Testis (tissue), 3 donors: ENCODE results near the gene HIPK2. TPM values are rescaled to one million over a fixed set of nuclear protein-coding genes. Genes with fewer than 3 reads are reported as not detected.

Source experiments
- DNase-seq: peaks from one replicate; pipeline ENCODE4 v3.0.0-alpha.2; 2019
- H3K27ac ChIP-seq, 2 donors: fragments of 200-600 bp; sonication (generic); one replicate each; pipeline ENCODE4 v1.5.1; 2019
- H3K27me3 ChIP-seq: fragments of 200-600 bp; sonication (generic); one replicate; pipeline ENCODE4 v1.5.1; 2019
- H3K36me3 ChIP-seq: fragments of 200-600 bp; sonication (generic); one replicate; pipeline ENCODE4 v1.5.1; 2017; ENCODE audit warnings: low read depth; ENCODE audit errors: missing control alignments
- H3K4me1 ChIP-seq: fragments of 200-600 bp; sonication (generic); one replicate; pipeline ENCODE4 v1.5.1; 2019
- H3K4me3 ChIP-seq, 2 donors: fragments of 200-600 bp; sonication (generic); one replicate each; pipeline ENCODE4 v1.5.1; 2017 to 2019
- H3K9me3 ChIP-seq: fragments of 200-600 bp; sonication (generic); one replicate; pipeline ENCODE4 v1.5.1; 2017
- CTCF ChIP-seq, 3 experiments: fragments of 450-650 bp in 2 of 3; fragments of 200-600 bp in 1 of 3; sonication (generic) in 1 of 3; IDR thresholded peaks; one replicate each; pipeline ENCODE4 v1.5.1; 2016 to 2019; ENCODE audit warnings: antibody characterized with exemption in 3 of 3, mild to moderate bottlenecking in 2 of 3, moderate library complexity in 1 of 3
- POLR2A ChIP-seq: fragments of 450-650 bp; IDR thresholded peaks from one replicate; pipeline ENCODE4 v1.6.1; 2017; ENCODE audit warnings: antibody characterized with exemption, mild to moderate bottlenecking, moderate library complexity
- WGBS, 2 donors: methylation state at CpG; one replicate each; pipeline ENCODE4 v1.1.5; 2018; 5-methylcytosine and 5-hydroxymethylcytosine counted together
- intact Hi-C: fragments of 100-400 bp; cut with DNase I; formaldehyde crosslinking; loops from one replicate; pipeline ENCODE4 v1.15.1; 2023; ENCODE audit warnings: low total_unique reads
- polyA plus RNA-seq: library from polyadenylated mRNA; stranded (reverse); fragments of 350-450 nt; fragmentation: Illumina TruSeq; extraction: RNeasy Lipid Tissue Mini Kit (QIAGEN cat#74804); gene quantifications from one replicate; pipeline ENCODE4 v1.2.3, GENCODE V29; 2014; ENCODE audit warnings: low read depth, low replicate concordance; ENCODE audit not compliant: insufficient read depth
- total RNA-seq, 2 donors: library from RNA; depleted of rRNA; stranded (reverse); fragments of >200 nt; gene quantifications; one replicate each; pipeline ENCODE4 v1.2.3, GENCODE V29; 2016

The HIPK2 gene
- total and polyA plus RNA-seq, 3 donors from 2014 or later: 6.3 to 22.4 (median 17.8) TPM

GRCh38 chr7:139648941-139649425 is 128.8 kb downstream of the HIPK2 start:
- H3K9me3 ChIP-seq: no peaks in the 10 kb centered on the region
- no peak overlapping the region for H3K4me3 ChIP-seq
- 66 to 75% methylated on average over 14 of the region's 14 CpGs for WGBS, 2 donors
- no peaks in the 10 kb centered on the region for H3K36me3 ChIP-seq
- no peak for TF ChIP-seq CTCF (IDR thresholded peaks at IDR 0.05)
- no peak for TF ChIP-seq POLR2A
- H3K4me1 ChIP-seq: no peaks in the 10 kb centered on the region
- DNase-seq: no peak
- intact Hi-C loops: loop anchor here (5.0 to 10.0 kb wide), 2 partner anchors 126 to 353 kb away; partner anchors contain the start of gene HIPK2
- H3K27me3 ChIP-seq: no peaks in the 10 kb centered on the region
- H3K27ac ChIP-seq: no peak overlapping the region

GRCh38 chr7:139648391-139648861 is 129.4 kb downstream of the HIPK2 start:
- TF ChIP-seq CTCF (IDR thresholded peaks at IDR 0.05) (no peak), POLR2A (no peak)
- no peaks in the 10 kb centered on the region for H3K4me1 ChIP-seq
- no peaks in the 10 kb centered on the region for H3K9me3 ChIP-seq
- H3K36me3 ChIP-seq: no peaks in the 10 kb centered on the region
- no peak for DNase-seq
- no peak overlapping the region for H3K27ac ChIP-seq
- H3K4me3 ChIP-seq: no peak overlapping the region
- WGBS, 2 donors: 73% methylated on average over 20 of the region's 20 CpGs
- intact Hi-C loops: loop anchor here (5.0 to 10.0 kb wide), 2 partner anchors 126 to 354 kb away; partner anchors contain the start of gene HIPK2
- H3K27me3 ChIP-seq: no peaks in the 10 kb centered on the region

GRCh38 chr7:139647814-139648390 is 129.9 kb downstream of the HIPK2 start:
- TF ChIP-seq CTCF (IDR thresholded peaks at IDR 0.05): no peak
- TF ChIP-seq POLR2A: no peak
- WGBS, 2 donors: 89 to 98% methylated on average over 2 of the region's 2 CpGs
- no peak for DNase-seq
- Histone ChIP-seq H3K4me3 (no peak overlapping the region), H3K27ac (no peak overlapping the region), H3K27me3 (no peaks in the 10 kb centered on the region), H3K9me3 (no peaks in the 10 kb centered on the region), H3K36me3 (no peaks in the 10 kb centered on the region), H3K4me1 (no peaks in the 10 kb centered on the region)
- intact Hi-C loops: loop anchor here (5.0 to 10.0 kb wide), 2 partner anchors 127 to 354 kb away; partner anchors contain the start of gene HIPK2

GRCh38 chr7:139647085-139647484 is 130.7 kb downstream of the HIPK2 start:
- WGBS, 2 donors: 91 to 94% methylated on average over 4 of the region's 4 CpGs
- no peak for DNase-seq

More at GRCh38 chr7:139647085-139647484, 130.7 kb downstream of the HIPK2 start:
- H3K27me3 ChIP-seq: no peaks in the 10 kb centered on the region
- no peak overlapping the region for H3K27ac ChIP-seq
- no peaks in the 10 kb centered on the region for H3K36me3 ChIP-seq
- H3K4me3 ChIP-seq: no peak overlapping the region
- no peaks in the 10 kb centered on the region for H3K9me3 ChIP-seq
- no peak for TF ChIP-seq POLR2A
- TF ChIP-seq CTCF (IDR thresholded peaks at IDR 0.05): no peak
- intact Hi-C loops: loop anchor here (5.0 to 10.0 kb wide), 2 partner anchors 128 to 355 kb away; partner anchors contain the start of gene HIPK2
- no peaks in the 10 kb centered on the region for H3K4me1 ChIP-seq
